SH-SY5Y (cell line): ENCODE results near the gene NAPG.

Experiments
- GATA2 ChIP-seq: IDR thresholded peaks from 2 replicates; pipeline ENCODE4 v1.6.1; 2011; ENCODE audit warnings: mild to moderate bottlenecking, low read depth, low read length
- GATA3 ChIP-seq: IDR thresholded peaks from 2 replicates; pipeline ENCODE4 v1.6.1; 2011; ENCODE audit warnings: low read depth, mild to moderate bottlenecking, low read length, moderate library complexity

- no peak for TF ChIP-seq GATA2
- TF ChIP-seq GATA3 = no peak
These were observed 45.7 kb downstream of the NAPG start for GRCh38 chr18:10571537-10571936.
